GM19240 (cell line): Measurements from ENCODE around the gene OSBPL2.

Source experiments
- DNase-seq: peaks from one replicate; pipeline ENCODE4 v3.0.0; 2011; ENCODE audit warnings: low spot score; ENCODE audit not compliant: insufficient read length

OSBPL2 gene

GRCh38 chr20:62281161-62281933 lies 43.0 kb downstream of the OSBPL2 start:
- no peak for DNase-seq

- DNase-seq, result no peak
These were observed 43.8 kb downstream of the OSBPL2 start for GRCh38 chr20:62282103-62282502.

GRCh38 chr20:62282877-62283503 lies 44.7 kb downstream of the OSBPL2 start:
- DNase-seq, result no peak

GRCh38 chr20:62284448-62284847 lies 46.1 kb downstream of the OSBPL2 start:
- no peak for DNase-seq

GRCh38 chr20:62285151-62285550 lies 46.8 kb downstream of the OSBPL2 start:
- no peak for DNase-seq

GRCh38 chr20:62285722-62286121 lies 47.4 kb downstream of the OSBPL2 start:
- DNase-seq, result no peak

GRCh38 chr20:62286493-62287064 lies 48.3 kb downstream of the OSBPL2 start:
- DNase-seq, result no peak

- no peak for DNase-seq
These were observed 48.8 kb downstream of the OSBPL2 start for GRCh38 chr20:62287129-62287528.

GRCh38 chr20:62287759-62288534 lies 49.6 kb downstream of the OSBPL2 start:
- DNase-seq, result no peak

- no peak for DNase-seq
These were observed 50.3 kb downstream of the OSBPL2 start for GRCh38 chr20:62288535-62289105.

GRCh38 chr20:62289131-62289530 lies 50.8 kb downstream of the OSBPL2 start:
- no peak for DNase-seq

GRCh38 chr20:62289898-62290297 lies 51.6 kb downstream of the OSBPL2 start:
- DNase-seq, result no peak

GRCh38 chr20:62291251-62292066 lies 53.1 kb downstream of the OSBPL2 start:
- no peak for DNase-seq

- no peak for DNase-seq
These were observed 53.8 kb downstream of the OSBPL2 start for GRCh38 chr20:62292108-62292507.

- no peak for DNase-seq
These were observed 54.9 kb downstream of the OSBPL2 start for GRCh38 chr20:62293111-62293784.

- no peak for DNase-seq
These were observed 55.6 kb downstream of the OSBPL2 start for GRCh38 chr20:62293946-62294345.

- no peak for DNase-seq
These were observed 56.2 kb downstream of the OSBPL2 start for GRCh38 chr20:62294516-62294915.

GRCh38 chr20:62296724-62297448 lies 58.6 kb downstream of the OSBPL2 start:
- DNase-seq, result no peak

- DNase-seq, result no peak
These were observed 59.3 kb downstream of the OSBPL2 start for GRCh38 chr20:62297449-62298227.
